Amniotic stem cell (primary cell): ENCODE results near the gene ABITRAM.
"Not testable (repeated sequence)": the region's sequence is repeated elsewhere in the genome, so short reads cannot be mapped to it uniquely, and the experiment has no call there.

Experiments used
- DNase-seq: peaks from one replicate; lab custom pipeline; 2025; lab: John Stamatoyannopoulos, UW

ABITRAM gene

DNA sequence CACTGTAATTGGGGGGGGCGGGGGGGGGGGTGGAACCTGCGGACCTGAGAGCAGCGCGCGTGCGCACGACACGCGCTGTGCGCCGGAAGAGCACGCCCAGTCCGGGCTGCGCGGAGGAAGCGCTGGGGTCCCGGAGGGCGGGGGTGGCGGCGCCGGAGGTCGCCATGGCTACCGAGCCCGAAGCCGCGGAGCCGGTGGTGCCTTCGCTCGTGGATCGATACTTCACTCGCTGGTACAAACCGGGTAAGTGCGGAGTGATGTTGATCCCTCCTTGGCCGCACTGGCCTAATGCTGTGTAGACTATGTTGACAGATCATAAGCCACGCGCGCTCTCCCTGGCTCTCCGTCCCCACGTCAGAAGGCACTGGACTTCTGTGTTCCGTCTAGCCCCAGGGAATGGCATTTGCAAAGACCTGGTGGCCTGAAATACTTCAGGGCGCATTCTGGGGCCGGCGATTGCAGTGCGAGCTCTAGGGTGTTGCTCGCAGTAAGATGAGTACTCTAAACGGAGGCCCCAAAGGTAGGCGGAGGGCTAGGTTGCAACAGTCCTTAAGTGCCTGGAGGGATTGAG, at the start of gene ABITRAM:
Gene ABITRAM (plus strand): TSS at position 78 of the 571 bp plus-strand sequence. CDS start 87 bp downstream, at position 165.
- peak; percentile 70 for DNase-seq

GRCh38 chr9:108884701-108885100, 49.5 kb upstream of the ABITRAM start:
- no peak for DNase-seq

DNA sequence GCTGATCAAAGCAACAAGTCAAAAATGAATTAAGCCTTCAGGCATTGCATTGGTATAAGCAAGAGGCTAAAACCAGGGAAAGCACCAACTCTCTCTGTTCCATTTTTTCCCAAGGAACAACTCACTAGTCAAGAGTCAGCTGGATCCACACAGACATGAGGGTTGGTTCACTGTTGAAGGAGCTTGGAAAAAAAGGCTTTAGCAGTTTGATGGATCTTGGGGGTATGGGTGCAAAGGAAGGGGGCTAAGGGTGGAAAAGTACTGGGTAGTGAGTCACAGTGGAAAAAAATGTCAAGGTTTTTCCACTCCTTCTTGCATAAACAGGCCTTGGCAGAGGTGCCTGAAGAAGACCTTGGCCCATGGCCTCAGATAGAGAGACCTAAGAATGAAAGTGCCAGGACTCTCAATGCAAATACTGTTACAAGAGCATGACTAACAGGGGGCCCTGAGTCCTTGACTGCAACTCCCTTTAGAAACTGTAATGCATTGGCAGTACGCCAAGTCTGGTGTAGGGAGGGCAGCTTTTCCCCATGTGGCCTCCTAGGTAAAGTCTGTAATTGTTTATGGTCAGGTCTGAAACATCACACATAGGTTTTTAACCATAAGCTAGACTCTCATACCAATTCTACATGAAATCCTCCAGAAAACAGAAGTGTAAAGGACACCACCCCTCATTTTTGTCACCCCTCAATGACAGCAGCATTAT, 48.4 kb upstream of the ABITRAM start:
- DNase-seq, result no peak

- not testable (repeated sequence) for DNase-seq
Measured at GRCh38 chr9:108886594-108887271, 47.5 kb upstream of the ABITRAM start.

GRCh38 chr9:108889649-108890067, 44.5 kb upstream of the ABITRAM start:
- no peak for DNase-seq

GRCh38 chr9:108894225-108894997, 39.8 kb upstream of the ABITRAM start:
- DNase-seq, result no peak

DNA sequence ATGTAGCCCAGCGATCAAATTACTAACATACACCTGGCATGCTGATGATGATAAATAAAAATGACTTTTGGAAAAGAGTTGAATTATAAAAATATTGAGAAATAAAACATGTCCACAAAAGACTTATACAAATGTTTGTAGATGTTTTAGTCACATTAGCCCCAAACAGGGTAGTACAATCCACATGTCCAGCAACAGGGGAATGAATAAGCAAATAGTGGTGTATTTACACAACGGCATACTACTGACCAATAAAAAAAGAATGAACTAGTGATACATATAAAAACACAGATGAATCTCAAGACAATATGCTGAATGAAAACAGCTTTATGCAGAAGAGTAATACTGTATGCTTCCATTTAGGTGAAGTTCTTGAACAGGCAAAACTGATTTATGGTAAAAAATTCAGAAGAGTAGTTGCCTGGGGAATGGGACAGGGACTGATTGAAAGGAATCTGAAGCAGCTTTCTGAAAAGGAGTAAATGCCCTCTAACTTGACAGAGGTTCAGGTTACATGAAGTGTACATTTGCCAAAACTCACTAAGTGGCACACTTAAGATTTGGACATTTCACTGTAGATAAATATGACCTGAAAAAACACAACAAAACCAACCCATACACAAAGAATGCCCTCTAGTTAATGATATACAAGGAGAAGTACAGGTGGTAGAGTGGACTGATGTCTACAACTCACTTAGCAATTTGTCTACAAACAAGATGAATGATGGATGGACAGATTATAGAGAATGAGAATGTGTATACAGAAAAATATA, 36.7 kb upstream of the ABITRAM start:
- no peak for DNase-seq

DNA sequence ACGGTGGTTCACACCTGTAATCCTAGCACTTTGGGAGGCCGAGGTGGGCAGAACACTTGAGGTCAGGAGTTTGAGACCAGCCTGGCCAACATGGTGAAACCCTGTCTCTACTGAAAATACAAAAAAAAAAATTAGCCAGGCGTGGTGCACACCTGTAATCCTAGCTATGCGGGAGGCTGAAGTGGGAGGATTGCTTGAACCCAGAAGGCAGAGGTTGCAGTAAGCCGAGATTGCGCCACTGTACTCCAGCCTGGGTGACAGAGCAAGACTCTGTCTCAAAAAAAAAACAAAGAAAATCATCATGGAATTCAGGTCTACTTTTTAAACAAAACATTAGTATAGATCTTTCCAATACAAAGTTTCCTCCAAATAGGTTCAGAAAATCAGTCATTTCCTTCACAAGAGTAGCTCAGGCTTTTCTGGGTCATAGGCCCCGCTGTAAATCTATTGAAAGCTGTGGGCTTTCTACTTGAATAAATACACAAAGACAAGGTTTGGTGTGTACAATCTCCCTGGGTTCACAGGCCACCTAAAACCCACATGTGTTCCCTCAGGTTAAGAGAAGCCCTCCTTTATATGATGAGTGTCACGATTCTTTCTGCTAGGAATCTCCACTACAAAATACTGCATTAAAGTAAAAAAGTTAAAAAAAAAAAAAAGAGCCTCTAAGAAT, 35.0 kb upstream of the ABITRAM start:
- not testable (repeated sequence) for DNase-seq

- DNase-seq, result no peak
Measured at GRCh38 chr9:108900176-108900575, 34.0 kb upstream of the ABITRAM start.

- no peak for DNase-seq
Measured at GRCh38 chr9:108903420-108904103, 30.6 kb upstream of the ABITRAM start.

- no peak for DNase-seq
Measured at GRCh38 chr9:108904161-108904560, 30.0 kb upstream of the ABITRAM start.

DNA sequence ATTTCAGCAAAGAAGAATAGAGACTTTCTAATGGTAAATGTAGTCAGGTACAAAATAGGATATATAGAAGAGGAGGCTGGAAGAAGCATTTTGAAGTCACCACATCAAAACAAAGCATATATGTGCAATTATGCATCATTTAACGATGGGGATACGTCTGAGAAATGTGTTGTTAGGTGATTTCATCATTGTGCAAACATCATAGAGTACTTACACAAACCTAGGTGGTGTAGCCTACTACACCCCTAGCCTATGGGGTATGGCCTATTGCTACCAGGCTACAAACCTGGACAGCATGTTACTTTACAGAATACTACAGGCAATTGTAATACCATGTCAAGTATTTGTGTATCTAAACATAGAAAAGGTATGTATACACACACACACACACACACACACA, 28.7 kb upstream of the ABITRAM start:
- no peak for DNase-seq

- DNase-seq, result no peak
Measured at GRCh38 chr9:108910402-108910801, 23.8 kb upstream of the ABITRAM start.

- DNase-seq, result no peak
Measured at GRCh38 chr9:108910914-108911313, 23.3 kb upstream of the ABITRAM start.

GRCh38 chr9:108911820-108912219, 22.4 kb upstream of the ABITRAM start:
- no peak for DNase-seq

DNA sequence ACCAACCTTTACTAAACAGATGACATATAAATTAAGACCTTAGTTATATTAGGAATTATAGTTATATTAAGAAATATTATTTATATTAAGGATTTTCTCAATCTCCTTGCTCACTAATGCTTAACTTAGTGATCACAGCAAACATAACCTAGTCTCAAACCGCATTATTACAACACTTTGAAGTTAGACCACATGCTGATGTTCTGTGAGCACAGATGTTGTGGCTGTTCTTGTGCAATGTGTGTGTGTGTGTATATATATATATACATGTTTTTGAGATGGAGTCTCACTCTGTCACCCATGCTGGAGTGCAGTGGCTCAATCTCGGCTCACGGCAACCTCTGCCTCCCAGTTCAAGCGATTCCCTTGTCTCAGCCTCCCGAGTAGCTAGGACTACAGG, 20.8 kb upstream of the ABITRAM start:
- no peak for DNase-seq

- DNase-seq, result no peak
Measured at GRCh38 chr9:108919517-108919916, 14.7 kb upstream of the ABITRAM start.

DNA sequence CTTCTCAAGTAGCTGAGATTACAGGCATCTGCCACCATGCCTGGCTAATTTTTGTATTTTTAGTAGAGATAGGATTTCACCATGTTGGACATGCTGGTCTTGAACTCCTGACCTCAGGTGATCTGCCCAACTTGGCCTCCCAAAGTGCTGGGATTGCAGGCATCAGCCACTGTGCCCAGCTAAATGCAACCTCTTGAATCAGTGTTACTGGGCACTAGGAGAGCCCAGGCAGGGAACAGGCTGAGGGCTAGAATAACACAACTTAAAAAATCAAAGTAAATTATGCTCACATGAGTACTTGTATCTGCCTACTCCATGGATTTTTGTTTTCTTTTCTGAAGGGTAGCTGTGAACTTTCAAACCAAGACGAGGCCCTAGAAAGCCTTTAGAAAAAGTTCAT, 13.8 kb upstream of the ABITRAM start:
- DNase-seq, result not testable (repeated sequence)

DNA sequence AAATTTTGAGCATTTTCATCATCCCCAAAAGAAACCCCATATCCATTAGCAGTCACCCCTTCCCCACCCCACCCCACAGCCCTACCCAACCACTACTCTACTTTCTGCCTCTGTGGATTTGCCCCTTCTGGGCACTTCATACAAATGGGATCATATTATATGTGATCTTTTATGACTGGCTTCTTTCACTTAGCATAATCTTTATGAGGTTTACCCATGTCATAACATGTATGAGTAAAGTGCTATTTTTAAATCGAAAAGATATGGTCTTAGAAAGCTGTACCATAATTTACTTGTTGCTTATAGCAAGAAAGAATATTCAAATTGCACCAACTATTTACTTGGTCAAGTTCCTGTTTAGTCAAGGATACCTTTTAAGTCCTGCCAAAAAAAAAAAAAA, 13.0 kb upstream of the ABITRAM start:
- no peak for DNase-seq

DNA sequence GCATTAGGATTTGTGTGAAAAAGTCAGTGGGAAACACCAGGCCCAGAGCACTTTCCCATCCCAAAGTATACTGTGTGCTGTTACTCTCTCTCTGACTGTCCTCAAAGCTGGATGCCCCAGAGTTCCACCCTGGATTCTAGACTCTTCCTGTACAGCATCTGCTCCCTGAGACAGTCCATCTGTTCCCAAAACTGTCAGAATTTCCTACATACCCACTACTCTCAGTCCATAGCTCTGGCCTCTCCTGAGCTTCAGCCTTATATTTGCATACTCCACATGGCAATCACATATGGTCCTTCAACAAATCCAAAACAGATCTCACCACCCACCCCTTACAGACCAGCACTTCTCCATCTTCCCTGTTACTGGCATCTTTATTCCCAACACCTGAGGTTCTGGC, 9.7 kb upstream of the ABITRAM start:
- no peak for DNase-seq

DNA sequence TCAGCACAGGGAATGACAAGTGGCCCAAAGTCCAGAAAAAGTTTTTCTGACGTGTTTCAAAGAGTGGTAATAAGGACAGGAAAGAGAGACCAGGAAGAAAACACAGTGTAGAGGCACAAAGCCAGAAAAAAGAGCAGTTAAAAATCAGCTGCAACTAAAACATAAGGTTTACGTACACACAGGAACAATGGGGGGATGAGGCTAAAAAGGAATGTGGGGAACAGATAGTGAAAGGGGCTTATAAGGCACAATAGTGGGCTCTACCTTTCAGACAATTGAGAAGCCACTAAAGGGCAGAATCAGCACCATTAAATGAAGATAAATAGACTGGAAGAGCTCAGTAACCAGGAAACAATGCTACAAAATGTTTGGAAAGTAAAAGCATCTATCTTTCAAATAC, 5.8 kb upstream of the ABITRAM start:
- no peak for DNase-seq
